Left renal pelvis (tissue), 4 donors: ENCODE measurements around the gene PKDCC. TPM values are rescaled to one million over a fixed set of nuclear protein-coding genes. Genes with fewer than 3 reads are reported as not detected.

ENCODE experiments used
- DNase-seq, 4 donors: peaks; one replicate each; pipeline ENCODE4 v3.0.0-alpha.2; 2013; ENCODE audit warnings: low read depth in 4 of 4, low spot score in 3 of 4
- polyA plus RNA-seq, 4 donors: library from polyadenylated mRNA; unstranded; fragments of 120-200 nt; gene quantifications; one replicate each; pipeline ENCODE4 v1.2.1, GENCODE V29; 2013; ENCODE audit not compliant: insufficient read length in 4 of 4

The PKDCC gene
- polyA plus RNA-seq, 4 donors: 290 to 589 (median 362) TPM

DNA sequence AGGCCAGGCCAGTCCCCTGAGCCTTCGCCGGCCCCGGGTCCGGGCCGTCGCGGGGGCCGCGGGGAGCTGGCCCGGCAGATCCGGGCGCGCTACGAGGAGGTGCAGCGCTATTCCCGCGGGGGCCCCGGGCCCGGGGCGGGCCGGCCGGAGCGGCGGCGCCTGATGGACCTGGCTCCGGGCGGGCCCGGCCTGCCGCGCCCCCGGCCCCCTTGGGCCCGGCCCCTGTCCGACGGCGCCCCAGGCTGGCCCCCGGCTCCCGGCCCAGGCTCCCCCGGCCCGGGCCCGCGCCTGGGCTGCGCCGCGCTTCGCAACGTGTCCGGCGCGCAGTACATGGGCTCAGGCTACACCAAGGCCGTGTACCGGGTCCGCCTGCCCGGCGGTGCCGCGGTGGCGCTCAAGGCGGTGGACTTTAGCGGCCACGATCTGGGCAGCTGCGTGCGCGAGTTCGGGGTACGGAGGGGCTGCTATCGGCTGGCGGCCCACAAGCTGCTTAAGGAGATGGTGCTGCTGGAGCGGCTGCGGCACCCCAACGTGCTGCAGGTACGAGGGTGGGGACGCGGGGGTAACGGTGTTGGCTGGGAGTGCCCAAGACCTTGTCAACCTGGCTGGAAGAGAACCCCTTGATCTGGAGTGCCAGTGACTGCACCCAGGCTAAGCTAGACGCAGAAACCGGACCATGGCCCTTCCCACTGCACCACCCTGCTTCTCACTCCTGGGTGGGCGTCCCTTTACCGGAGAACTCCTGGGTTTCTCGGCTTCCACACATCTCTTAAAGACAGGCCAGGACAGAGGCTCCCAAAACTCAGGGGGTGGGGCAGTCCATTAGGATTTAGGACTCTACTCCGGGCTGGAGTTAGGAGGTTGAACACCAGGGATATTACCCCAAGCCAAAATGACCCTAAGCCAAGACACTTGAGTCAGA lies 739 bp downstream of the PKDCC start:
- DNase-seq: no peak

DNA sequence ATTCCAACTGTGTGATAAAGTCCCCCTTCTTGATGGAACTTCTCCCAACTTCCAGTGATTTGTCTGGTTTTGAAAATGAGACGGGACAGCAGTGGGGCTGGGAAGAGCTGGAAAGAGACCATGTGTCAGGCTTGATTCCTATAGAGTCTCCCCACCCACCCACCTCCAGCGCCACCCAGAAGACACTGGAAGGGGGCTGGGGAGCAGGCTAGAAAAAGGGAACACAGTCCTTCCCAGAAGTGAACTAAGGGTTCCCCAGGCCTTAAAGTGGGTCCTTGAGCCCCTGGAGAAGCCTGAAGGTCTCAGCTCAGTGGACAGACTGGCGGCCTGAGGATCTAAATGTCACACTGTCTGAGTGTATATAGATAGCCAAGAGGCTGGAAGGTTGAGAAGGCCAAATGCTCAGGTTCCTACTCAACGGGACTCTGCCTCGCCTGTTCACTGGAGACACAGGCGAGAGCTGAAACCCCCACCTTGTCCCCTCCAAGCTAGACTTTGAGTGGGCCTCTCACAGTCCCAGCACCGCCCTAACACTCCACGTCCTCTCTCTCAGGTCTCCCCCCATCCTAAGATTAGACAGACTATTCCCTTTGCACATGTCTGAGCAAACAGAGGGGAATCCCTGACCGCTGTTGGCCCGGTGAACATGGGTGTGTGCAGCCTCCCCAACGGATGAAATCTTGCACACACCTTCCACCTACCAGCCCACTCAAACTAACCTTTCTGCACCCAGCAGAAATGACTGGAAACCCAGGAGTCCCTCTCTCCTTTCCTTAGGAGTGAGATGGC lies 1.6 kb downstream of the PKDCC start:
- no peak for DNase-seq

DNA sequence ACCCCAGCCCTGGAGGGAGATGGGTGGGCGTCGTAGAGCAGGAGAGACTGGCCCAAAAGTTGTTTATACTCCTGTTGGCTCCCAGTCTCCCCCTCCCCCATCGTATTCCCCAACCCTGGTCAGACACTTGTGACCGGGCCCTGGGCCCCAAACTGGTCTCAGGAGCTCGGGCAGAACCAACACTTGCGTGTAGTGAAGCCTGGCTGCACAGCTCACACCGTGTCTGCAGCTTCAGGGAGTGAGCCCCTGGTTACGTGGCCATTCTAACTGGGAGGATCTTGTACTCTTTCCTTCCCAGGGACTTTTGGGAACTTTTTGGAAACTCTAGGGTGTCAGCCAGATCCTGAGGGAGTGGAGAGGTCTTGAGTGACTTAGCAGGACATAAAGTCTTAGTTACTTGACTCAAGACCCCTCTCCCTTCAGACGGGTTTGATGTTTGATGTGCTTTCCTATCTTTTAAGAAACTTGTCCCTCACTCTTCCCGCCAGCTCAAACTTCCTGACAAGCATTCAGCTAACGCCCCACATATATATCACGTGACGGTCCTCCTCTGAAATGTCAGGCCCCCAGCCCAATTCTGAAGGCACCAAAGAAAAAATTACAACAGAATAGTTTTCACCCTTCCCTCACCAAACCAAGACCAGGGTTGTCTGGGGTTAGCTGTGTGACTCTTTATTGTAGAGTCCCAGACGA lies 2.3 kb downstream of the PKDCC start:
- DNase-seq: no peak

DNA sequence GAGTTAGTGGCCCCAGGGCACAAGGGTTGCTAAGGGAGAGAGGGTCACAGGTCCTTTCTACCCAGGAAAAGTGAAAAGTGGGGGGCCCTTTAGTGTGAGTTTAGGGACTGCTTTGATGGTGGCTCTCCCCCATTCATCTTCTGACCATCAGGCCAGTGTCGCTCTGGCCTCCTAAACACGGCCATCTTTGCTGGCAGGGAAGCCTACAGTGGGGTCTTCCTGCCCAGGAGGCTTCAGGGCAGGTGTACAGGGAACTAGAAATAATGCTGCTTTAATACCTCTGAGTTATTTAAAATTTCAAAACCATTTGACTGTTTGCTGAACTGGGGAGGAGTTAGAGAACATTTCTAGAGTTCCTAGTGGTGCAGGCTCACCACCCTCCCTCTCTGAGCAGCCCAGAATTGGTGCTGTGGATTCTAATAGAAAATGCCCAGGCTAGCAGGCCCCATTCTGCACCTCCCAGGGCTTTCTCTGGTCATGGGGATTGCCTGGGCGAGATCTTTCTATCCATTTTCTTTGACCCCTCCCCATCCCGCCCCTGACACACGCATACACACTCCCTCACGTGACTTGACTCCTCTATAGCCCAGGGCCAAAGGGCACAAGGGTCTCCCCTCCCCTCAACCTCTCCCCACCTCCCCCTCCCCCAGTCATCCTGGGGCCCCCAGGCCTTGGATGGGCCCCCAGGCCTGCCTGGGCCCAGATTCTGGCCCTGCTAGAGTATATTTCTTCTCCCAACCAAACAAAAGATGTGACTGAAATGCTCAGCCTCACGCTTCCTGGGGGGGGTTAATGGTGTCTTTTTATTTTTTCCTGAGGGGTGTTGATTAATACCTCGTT lies 3.1 kb downstream of the PKDCC start:
- DNase-seq: no peak

DNA sequence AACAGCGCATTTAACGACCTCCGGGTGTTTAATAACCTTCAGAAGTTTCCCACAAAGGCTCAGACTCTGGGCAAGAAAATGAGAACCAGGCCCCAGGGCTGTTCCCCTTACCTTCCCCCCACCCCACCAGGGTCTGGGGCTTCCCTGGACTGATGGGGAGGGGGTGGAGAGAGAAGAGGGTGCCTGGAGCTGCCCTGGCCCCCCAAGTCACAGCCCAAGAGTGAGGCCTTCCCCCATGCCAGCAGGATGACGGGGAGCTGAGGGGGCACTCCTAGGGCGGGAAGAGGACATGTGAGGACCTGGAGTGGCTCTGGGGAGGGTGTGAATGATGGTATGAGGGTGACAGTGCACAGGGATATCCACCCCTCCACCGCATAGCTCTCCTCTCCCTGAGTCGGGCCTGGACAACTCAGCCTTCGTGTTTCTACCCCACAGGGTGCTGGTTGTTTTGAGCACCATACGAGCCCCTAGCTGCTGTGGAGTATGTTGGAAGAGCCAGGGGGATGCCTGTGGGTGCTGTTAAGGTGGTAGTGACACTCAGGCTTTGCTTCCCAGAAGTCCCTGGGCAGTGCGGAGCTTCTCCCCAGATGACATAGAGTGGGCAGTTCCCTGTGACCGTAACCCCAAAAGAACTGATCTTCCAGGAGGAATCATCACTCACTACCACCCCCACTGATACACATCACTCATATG lies 3.9 kb downstream of the PKDCC start:
- no peak for DNase-seq

DNA sequence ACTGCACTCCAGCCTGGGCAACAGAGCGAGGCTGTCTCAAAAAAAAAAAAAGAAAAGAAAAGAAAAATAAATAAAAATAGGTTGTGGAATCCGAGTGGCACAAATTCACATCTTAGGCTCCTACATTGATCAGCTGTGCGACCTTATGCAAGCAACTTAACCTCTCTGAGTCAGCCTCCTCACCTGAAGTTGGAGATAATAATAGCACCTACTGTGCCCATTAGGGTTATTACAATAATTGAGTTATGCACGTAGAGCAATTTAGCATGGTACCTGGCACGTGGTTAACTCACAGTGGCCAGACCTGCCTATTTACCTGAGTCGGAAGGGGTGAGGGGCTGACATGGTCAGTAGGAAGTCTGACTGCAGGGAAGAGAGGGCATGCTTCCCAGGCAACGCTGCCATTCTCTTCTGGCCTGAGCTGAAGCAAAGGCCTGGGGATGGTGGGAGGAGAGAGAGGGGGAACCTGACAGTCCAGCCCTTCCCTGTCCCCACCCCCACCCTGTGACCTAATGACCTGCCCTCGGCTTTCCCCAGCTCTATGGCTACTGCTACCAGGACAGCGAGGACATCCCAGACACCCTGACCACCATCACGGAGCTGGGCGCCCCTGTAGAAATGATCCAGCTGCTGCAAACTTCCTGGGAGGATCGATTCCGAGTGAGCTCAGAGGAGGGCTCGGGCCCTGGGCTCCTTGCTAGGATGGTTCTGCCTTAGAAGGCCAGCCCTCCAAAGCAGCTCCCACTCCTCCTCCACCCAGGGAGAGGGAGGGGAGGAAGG lies 5.1 kb downstream of the PKDCC start:
- DNase-seq: no peak

DNA sequence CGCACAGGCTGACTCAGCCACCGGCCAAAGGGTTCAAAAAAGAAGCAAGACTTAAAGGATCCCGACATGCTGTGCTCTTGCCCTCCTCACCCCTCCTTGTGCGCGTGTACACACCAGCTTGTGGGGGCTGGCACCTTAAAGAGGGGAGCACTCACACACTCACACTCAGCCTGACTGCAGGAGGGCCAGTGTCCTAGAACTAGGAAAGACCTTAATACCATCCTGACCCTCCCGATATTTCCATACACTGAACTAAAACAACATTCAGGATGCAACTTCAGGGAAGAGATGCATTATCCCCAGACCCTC lies 5.6 kb downstream of the PKDCC start:
- no peak for DNase-seq

DNA sequence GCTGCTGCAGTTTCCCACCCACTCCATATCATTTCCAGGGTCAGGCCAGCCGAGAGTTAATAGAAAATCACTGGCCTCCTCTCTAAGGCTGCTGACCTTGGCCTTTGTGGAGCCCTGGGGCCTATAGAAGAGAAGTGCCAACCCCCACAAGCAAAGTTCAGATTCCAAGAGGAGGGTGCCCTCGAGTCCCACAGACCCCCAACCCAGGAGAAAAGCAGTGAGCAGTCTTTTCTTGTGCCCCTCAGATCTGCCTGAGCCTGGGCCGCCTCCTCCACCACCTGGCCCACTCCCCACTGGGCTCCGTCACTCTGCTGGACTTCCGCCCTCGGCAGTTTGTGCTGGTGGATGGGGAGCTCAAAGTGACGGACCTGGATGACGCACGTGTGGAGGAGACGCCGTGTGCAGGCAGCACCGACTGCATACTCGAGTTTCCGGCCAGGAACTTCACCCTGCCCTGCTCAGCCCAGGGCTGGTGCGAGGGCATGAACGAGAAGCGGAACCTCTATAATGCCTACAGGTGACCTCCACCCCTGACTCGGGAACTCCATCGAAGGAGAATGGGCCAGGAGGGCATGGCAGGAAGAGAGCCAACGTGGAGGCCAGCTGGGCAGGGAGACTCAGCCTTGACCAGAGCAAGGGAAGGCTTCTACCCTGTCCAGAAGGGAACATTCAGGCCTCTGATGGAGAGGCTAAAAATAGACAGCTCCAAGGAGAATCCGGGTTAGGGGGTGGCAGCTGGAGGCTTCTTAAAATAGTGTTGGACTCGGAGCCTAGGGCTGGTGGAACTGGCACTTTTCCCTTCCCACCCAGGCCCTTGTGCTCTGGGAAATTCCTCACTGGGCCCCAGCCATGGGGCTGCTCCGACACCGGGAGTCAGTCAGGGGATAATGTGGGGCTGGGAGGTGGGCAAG lies 6.2 kb downstream of the PKDCC start:
- no peak for DNase-seq

DNA sequence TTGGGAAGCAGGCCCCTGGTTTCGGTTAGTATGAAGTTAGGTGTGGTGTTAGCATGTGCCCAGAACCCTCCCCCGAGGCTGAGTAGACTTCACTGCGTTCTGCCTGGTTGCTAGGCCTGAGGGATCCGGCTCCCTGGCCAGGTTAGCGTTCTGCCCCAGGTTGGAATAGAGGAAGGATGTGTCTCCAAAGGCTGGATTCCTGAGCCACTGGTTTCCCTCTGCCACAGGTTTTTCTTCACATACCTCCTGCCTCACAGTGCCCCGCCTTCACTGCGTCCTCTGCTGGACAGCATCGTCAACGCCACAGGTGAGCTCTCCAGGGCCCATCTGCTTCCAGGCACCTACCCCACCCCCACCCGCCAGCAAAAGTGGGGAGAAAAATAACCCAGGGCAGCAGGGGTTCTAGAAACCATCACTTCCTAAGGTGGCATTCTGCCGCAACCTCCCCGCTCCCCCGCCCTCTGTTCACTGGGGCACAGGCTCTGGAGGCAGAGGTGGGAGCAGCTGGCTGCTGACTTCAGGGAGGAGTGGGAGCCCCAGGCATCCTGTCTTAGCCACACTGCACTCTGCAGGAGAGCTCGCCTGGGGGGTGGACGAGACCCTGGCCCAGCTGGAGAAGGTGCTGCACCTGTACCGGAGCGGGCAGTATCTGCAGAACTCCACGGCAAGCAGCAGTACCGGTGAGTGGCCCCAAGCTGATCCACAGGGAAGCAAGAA lies 7.1 kb downstream of the PKDCC start:
- DNase-seq: no peak

DNA sequence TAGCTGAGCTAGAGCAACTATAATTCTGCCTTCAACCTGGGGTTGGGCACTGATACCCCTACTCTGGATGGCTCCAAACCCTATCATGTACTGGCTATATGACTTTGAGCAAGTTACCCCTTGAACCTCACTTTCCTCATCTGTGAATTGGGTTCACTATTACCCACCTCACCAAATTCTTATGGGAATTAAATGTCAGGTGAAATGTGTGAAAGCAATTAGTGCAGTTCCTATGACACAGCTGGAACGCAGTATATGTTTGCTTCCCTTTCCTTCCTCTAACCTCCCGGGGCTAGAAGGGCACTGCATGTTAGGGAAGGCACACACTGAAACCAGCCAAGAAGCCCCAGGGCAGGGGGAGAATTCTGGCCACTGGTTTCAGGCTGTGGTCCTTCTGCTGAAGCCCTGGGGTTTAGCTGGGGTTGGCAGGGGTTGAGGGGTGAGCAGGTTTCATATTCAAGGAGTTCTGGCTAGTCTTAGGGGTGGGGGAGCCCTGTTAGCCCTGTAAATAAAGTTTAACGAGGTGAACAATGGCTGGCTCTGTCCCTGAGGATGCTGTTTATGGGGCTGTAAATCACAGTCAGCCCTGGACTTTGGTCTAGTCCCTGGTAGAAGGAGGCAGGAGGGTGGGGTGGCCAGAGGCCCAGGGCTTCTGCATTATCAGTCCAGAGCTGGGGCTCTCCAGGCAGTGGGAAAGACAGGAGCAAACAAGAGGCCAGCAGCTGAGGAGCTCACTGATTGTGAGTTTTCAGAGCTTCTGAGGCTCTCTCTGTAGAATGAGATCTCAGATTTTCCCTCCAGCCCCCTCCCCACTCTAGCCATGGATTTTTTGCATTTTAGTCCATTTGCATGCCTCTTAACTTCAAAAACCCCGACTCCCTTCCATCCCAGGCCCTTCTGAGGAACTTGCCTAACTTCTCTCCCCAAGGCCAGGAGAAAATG lies 8.0 kb downstream of the PKDCC start:
- peak in 1 of 4 donors; percentile 71 for DNase-seq

DNA sequence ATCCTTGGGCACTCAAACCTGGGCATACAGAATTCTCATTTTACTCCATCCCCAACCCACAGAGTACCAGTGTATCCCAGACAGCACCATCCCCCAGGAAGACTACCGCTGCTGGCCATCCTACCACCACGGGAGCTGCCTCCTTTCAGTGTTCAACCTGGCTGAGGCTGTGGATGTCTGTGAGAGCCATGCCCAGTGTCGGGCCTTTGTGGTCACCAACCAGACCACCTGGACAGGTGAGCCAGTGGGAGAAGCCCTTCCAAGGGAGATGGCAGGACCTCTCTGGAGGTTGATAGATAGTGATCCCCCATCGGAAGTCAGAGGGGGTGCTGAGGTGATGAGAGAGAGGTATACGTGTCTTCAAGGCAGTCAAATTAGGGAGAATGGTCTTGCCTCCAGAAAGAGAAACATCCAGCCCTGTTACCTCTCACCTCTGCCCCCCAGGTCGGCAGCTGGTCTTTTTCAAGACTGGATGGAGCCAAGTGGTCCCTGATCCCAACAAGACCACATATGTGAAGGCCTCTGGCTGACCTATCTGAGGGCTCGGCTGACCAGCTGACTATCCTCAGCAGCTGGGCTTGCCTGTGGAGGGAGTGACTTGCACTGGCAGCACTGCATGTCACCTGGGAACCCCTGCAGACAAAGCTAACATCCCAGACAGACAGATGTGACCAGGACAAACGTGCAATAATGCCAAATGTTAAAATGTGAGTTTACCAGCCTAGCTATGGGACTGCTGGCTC lies 9.5 kb downstream of the PKDCC start:
- no peak for DNase-seq

DNA sequence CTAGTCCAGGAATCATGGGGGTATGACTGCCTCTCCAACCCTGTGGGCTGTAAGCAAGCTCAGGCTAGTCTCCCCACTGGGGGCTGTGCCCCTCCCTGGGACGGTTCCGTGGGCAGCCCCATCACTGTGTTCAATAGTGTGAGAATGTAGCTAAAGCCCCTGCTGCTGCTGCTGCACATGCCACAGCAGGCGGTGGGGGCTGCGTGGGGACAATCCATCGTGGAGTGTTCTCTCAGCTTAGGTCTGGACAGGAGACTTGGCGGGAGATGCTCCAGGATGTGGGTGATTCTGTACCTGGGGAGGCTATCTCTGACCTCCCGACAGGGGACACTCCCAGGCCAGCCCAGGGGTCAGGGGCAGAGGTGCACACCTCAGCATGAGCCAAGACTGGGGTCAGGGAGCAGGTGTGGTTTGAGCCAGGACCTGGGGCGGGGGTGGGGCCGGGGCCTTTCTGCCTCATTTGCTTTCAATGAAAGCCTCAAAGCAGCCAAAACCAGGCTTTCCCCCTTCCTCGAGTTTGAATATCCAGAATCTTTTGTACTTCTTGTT lies 10.2 kb downstream of the PKDCC start:
- no peak for DNase-seq

DNA sequence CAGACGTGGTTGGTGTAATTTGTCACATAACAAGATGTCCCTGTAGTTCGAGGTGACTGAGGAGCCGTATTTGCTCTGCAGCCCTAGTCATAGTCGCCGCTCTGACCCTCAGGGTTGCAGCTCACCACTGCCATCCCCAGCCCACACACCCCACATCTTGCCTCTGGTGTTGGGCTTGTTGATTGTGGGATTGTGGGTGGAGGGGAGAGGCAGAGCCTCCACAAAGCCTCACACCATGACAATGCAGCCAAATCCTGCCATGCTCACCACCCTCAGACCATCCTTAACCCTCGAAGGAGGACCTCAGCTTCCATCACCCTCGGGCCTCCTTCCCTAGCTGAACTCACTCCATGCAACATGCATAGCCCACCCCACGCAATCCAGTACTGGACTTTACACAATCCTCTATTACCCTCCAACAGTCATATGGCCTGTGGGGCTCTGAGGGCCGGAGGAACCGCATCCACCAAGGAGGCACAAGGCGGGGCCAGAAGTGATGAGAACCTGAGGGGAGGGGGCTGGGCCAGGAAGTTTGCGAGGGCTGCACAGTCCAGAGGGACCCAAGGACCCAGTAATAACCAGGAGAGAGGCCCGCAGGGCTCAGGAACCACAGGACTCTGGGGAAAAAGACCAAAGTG lies 11.6 kb downstream of the PKDCC start:
- DNase-seq: no peak

DNA sequence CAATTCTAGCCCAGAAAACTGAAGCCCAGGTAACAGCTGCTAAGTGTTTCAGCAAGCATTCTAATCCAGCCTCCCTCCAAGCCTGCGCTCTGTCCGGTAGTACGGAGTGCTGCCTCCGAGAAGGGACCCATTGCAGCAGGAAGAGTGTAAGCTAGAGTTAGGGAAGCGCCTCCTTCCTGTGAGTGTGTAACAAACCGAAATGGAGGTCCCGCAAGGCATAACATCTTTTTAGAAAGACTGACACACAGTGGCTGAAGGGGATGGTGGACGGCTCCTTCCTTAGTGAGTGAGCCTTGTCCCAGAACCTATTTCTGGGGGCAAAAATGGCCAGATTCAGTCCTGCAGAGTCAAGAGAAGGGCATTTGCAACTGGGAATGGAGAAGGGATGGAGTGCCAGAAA lies 12.2 kb downstream of the PKDCC start:
- no peak for DNase-seq
